HG03460 (cell line): ENCODE data around the gene ABLIM2.
"Not testable (repeated sequence)": the region's sequence is repeated elsewhere in the genome, so short reads cannot be mapped to it uniquely, and the experiment has no call there.

ENCODE experiments used
- ATAC-seq: cut with Tn5 transposase; IDR thresholded peaks from one replicate; pipeline ENCODE4 v1.9.1; 2021; ENCODE audit not compliant: unreplicated experiment

ABLIM2 gene

DNA sequence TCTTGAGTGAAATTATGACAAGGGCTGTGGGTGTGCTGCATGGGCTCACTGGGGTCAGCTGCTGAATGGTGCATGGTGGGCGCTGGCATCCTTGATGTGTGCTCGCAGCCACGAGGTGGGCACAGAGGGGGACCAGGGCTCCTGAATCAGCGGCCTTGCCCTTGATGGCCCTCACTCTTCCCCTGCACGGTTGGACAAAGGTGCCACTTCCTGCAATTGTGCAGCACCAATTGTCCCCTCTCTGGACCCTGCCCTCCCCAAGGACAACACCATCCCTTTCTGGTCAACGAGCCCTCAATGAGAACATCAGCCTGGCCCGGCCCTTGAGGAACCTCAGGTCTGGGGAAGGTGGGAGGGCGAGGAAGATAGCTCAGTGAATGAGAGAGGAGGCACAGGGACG, 16.1 kb downstream of the ABLIM2 start:
- ATAC-seq, result no peak

GRCh38 chr4:8141935-8142334, 16.7 kb downstream of the ABLIM2 start:
- no peak for ATAC-seq

- ATAC-seq, result no peak
Observed at GRCh38 chr4:8140915-8141314, 17.7 kb downstream of the ABLIM2 start.

- not testable (repeated sequence) for ATAC-seq
Observed at GRCh38 chr4:8139726-8140125, 18.9 kb downstream of the ABLIM2 start.

DNA sequence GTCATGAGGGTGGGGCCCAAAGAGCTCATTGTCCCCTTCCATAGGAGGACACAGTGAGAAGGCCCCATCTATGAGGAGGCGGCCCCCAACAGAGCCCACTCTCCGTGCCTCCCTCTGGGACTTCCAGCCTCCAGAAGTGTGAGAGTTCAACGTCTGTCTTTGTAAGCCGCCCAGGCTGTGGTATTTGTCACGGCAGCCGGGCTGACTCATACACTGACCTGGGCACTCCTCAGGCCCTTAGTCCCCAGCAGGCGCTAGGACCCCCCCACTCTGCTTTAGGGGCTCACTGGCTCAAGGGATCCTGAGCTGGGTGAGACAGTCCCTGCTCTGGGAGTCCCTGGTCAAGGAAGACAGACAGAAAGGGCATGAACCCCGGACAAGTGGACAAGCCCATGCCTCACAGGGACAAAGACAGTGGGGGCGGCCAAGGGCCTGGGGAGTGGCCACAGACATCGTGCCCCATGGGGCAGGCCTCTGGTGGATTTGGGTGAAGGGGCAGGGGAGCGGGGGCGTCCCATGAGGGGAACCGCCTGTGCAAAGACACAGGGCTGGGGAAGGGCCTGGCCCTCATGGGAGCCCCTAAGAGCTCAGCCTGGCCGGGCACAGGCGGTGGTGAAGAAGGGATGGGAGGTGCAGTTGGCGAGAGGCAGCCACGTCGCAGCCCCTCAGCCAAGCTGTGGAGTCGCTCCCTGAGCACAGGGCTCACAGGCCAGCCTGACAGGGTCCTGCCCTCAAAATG, 21.5 kb downstream of the ABLIM2 start:
- ATAC-seq, result no peak

DNA sequence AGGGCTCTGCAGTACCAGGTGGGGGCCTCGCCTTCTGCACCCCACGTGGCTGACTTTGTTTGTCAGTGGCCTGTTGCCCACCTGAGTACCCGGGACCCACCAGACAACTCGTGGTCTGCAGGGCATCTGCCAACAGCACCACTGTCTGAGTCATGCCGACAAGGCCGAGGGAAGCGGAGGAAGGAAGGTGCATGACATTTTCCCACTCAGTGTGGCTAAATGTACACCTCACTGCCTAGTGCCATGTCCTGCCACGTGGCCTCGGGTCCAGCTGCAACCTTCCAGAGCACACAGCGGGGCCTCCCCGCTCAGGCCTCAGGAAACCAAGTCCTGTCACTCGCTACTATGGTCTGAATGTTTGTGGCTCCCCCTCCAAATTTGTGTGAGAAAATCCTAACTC, 22.1 kb downstream of the ABLIM2 start:
- ATAC-seq, result no peak

DNA sequence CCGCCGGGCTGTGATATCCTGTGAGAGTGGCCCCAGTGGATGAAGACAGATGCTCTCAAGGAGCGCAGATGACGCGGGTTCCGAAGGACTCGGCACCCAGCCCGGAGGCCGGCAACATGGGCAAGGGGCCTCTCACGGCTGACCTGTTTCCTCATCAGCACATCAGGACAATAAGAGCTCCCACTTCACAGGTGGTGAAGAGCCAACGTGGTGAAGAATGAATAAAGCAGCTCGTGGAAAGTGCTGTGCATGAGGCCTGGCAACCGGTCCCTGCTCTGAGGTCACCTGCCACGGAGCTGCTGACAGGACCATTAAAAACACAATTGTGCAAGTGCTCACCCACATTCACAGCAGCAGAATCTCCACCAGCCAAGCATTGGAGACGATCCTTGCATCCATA, 22.9 kb downstream of the ABLIM2 start:
- no peak for ATAC-seq

DNA sequence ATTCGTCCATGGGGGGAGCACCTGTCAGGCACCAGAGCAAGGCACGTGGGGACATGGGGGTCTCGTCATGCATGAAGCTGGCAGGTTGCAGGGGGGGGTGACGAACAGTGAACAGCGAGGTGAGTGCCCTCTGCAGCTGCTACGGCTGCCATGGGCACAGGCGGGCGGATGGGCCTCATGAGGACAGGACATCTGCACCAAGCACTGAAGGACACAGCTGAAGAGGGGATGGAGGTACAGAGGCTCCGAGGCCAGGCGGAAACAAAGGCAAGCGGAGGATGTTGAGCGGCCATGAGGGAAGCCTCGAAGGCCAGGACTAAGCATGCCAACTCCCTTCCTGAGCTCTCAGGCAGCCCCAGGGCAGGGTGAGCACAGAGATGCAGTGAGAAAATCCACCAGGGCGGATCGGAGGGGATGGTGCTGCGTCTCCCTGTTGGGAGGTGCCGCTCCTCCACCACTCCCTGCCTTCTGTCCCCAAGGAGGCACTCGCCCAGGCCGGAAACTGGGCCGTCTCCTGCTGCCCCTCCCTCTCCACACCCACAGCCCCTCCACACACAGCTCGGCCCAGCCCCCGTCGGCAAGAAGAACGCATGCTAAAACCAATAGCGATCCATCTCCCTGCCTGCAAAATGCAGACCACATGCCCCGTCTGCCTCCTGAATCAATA, 24.6 kb downstream of the ABLIM2 start:
- ATAC-seq, result no peak

GRCh38 chr4:8132947-8133705, 25.5 kb downstream of the ABLIM2 start:
- ATAC-seq, result no peak

GRCh38 chr4:8132400-8132799, 26.2 kb downstream of the ABLIM2 start:
- no peak for ATAC-seq

- no peak for ATAC-seq
Observed at GRCh38 chr4:8131826-8132225, 26.8 kb downstream of the ABLIM2 start.

DNA sequence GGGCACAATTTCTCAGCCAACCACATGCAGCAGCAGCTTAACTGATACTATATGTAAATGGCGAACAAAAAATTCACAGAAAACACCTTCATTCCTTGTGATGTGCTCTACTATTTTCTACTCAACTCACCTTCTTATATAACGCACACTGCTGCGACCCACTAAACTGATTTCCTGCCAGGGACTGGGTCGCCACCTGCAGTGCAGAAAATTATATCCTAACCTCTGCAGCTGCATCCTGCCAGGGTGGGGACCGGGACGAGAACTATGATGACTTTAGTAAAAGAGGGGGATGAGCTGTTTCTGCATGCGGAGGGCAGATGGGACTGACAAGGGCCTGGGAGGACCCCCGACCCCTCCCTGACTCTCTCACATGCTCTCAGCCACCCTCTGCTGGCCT, 27.4 kb downstream of the ABLIM2 start:
- ATAC-seq, result no peak

- no peak for ATAC-seq
Observed at GRCh38 chr4:8130346-8131066, 28.1 kb downstream of the ABLIM2 start.

GRCh38 chr4:8129785-8130184, 28.8 kb downstream of the ABLIM2 start:
- no peak for ATAC-seq

- no peak for ATAC-seq
Observed at GRCh38 chr4:8129136-8129535, 29.5 kb downstream of the ABLIM2 start.

- no peak for ATAC-seq
Observed at GRCh38 chr4:8128100-8128856, 30.3 kb downstream of the ABLIM2 start.

GRCh38 chr4:8127051-8127826, 31.4 kb downstream of the ABLIM2 start:
- ATAC-seq, result no peak

DNA sequence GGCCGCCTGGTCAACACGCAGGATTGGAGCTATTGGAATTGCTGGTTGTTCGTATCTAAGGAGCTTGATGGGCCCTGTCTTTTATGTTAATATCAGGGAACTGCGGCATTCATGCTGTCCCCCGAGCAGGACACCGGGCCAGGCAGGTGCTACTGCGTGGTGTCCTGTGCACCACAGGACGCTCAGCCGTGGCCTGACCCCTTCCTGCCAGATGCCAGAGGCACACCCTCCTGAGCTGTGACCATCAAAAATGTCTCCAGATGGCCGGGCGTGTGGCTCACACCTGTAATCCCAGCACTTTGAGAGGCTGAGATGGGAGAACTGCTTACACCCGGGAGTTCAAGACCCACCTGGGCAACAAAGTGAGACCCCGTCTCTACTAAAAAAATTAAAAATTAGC, 32.1 kb downstream of the ABLIM2 start:
- no peak for ATAC-seq

- no peak for ATAC-seq
Observed at GRCh38 chr4:8125526-8126056, 33.0 kb downstream of the ABLIM2 start.

- ATAC-seq, result no peak
Observed at GRCh38 chr4:8123870-8124269, 34.7 kb downstream of the ABLIM2 start.
